ENCODE measurements around the gene TMEM53. TPM values are rescaled to one million over a fixed set of nuclear protein-coding genes. Genes with fewer than 3 reads are reported as not detected.
A peak's percentile ranks its signal among the peaks of the same experiment; 100 is the strongest.

Gene TMEM53
- total RNA-seq, 6 donors from 2014 or later: 10.7 to 46.1 (median 19.7) TPM

- ATAC-seq (ENCODE audit: low FRiP score in 2 of 2) (no peak), DNase-seq (no peak)
- peak overlapping the region; percentile 96 to 98 (median 96) for H3K27ac ChIP-seq
Observed at GRCh38 chr1:44632598-44632997, 41.7 kb downstream of the TMEM53 start.

GRCh38 chr1:44631647-44632539, 42.4 kb downstream of the TMEM53 start:
- H3K36me3 ChIP-seq: peaks cover 12 to 42% (median 25%) of the 10 kb centered on the region in 4 donors
- H3K4me3 ChIP-seq: peak overlapping the region; percentile 39 to 97 (median 90)
- DNase-seq: peak; percentile 94 to 98
- 0 to 2% methylated on average over 24 to 55 of the region's 88 CpGs for WGBS, 2 donors
- peak overlapping the region; percentile 96 to 98 (median 96) for H3K27ac ChIP-seq
- H3K27me3 ChIP-seq: no peaks in the 10 kb centered on the region
- H3K9me3 ChIP-seq: no peaks in the 10 kb centered on the region
- peaks cover 20 to 27% (median 23%) of the 10 kb centered on the region in 4 donors for H3K4me1 ChIP-seq
- peak; percentile 80 to 95 for ATAC-seq (ENCODE audit: low FRiP score in 2 of 2)
- TF ChIP-seq CTCF (IDR thresholded peaks at IDR 0.05): peak in 1 of 6 experiments; percentile 20
- TF ChIP-seq POLR2AphosphoS5 (IDR thresholded peaks at IDR 0.05): peak; percentile 81 to 87
- no peak for TF ChIP-seq EP300 (IDR thresholded peaks at IDR 0.05)
- peak in 3 of 4 donors; percentile 83 to 94 (median 90) for TF ChIP-seq POLR2A (IDR thresholded peaks at IDR 0.05)

More at GRCh38 chr1:44632598-44632997, 41.7 kb downstream of the TMEM53 start:
- peaks cover 14 to 49% (median 32%) of the 10 kb centered on the region in 4 donors for H3K36me3 ChIP-seq
- H3K4me1 ChIP-seq: peaks cover 20 to 27% (median 23%) of the 10 kb centered on the region in 4 donors
- 21% methylated on average over 9 of the region's 9 CpGs; no CpG with 5 or more reads in 1 of the 2 donors for WGBS, 2 donors
- no peak for TF ChIP-seq CTCF (IDR thresholded peaks at IDR 0.05)
- TF ChIP-seq EP300 (IDR thresholded peaks at IDR 0.05): no peak
- no peak for TF ChIP-seq POLR2AphosphoS5 (IDR thresholded peaks at IDR 0.05)
- no peak for TF ChIP-seq POLR2A (IDR thresholded peaks at IDR 0.05)
- H3K27me3 ChIP-seq: no peaks in the 10 kb centered on the region
- peak overlapping the region; percentile 39 to 97 (median 90) for H3K4me3 ChIP-seq
- no peaks in the 10 kb centered on the region for H3K9me3 ChIP-seq

GRCh38 chr1:44631333-44631646, 43.0 kb downstream of the TMEM53 start:
- 19 to 42% methylated on average over 3 to 7 of the region's 8 CpGs for WGBS, 2 donors

GRCh38 chr1:44630116-44630515, 44.2 kb downstream of the TMEM53 start:
- TF ChIP-seq POLR2A (IDR thresholded peaks at IDR 0.05) (no peak), EP300 (IDR thresholded peaks at IDR 0.05) (no peak), POLR2AphosphoS5 (IDR thresholded peaks at IDR 0.05) (no peak), CTCF (IDR thresholded peaks at IDR 0.05) (no peak)
- WGBS, 2 donors: 90 to 91% methylated on average over 2 of the region's 2 CpGs
- ATAC-seq (ENCODE audit: low FRiP score in 2 of 2): no peak

More at GRCh38 chr1:44631333-44631646, 43.0 kb downstream of the TMEM53 start:
- Histone ChIP-seq H3K36me3 (peaks cover 8 to 35% (median 20%) of the 10 kb centered on the region in 4 donors), H3K4me3 (peak overlapping the region; percentile 39 to 97 (median 90)), H3K4me1 (peaks cover 20 to 27% (median 23%) of the 10 kb centered on the region in 4 donors), H3K9me3 (no peaks in the 10 kb centered on the region), H3K27me3 (no peaks in the 10 kb centered on the region), H3K27ac (peak overlapping the region; percentile 96 to 98 (median 96))
- DNase-seq (peak in 1 of 2 donors; percentile 27), ATAC-seq (ENCODE audit: low FRiP score in 2 of 2) (peak; percentile 29 to 54)
- no peak for TF ChIP-seq EP300 (IDR thresholded peaks at IDR 0.05)
- TF ChIP-seq POLR2AphosphoS5 (IDR thresholded peaks at IDR 0.05): no peak
- no peak for TF ChIP-seq POLR2A (IDR thresholded peaks at IDR 0.05)
- no peak for TF ChIP-seq CTCF (IDR thresholded peaks at IDR 0.05)

More at GRCh38 chr1:44630116-44630515, 44.2 kb downstream of the TMEM53 start:
- peaks cover 0 to 24% (median 8%) of the 10 kb centered on the region in 4 donors for H3K36me3 ChIP-seq
- no peaks in the 10 kb centered on the region for H3K9me3 ChIP-seq
- peaks cover 20 to 27% (median 23%) of the 10 kb centered on the region in 4 donors for H3K4me1 ChIP-seq
- H3K27me3 ChIP-seq: no peaks in the 10 kb centered on the region
- H3K4me3 ChIP-seq: no peak overlapping the region
- no peak overlapping the region for H3K27ac ChIP-seq
- no peak for DNase-seq
